HEK293 (cell line): ENCODE data around the gene NFIB.
A peak's percentile ranks its signal among the peaks of the same experiment; 100 is the strongest.

Experiments
- CTCF ChIA-PET: fragments of 350-600 bp; formaldehyde crosslinking; extraction: SDS; loops from one replicate; lab custom pipeline; 2021; ENCODE audit warnings: antibody characterized with exemption; lab: Yijun Ruan, JAX
- POLR2A ChIA-PET: fragments of 300-600 bp; formaldehyde crosslinking; extraction: SDS; loops from one replicate; lab custom pipeline; 2020; ENCODE audit warnings: antibody characterized with exemption, inconsistent platforms; lab: Yijun Ruan, JAX
- H3K27ac ChIP-seq: fragments of 200-500 bp; sonication (Bioruptor generic); 2 replicates; pipeline ENCODE4 v1.5.1; 2014; ENCODE audit warnings: low read depth, low read length, control low read depth, inconsistent platforms; ENCODE audit errors: extremely low read depth
- H3K36me3 ChIP-seq, 2 experiments: fragments of 200-500 bp in 1 of 2; sonication (Bioruptor generic) in 1 of 2; 1 replicate in 1 of 2; 2 replicates in 1 of 2; pipeline ENCODE4 v1.5.1; 2014 to 2017; ENCODE audit warnings: inconsistent platforms in 2 of 2, low read length in 2 of 2; ENCODE audit not compliant: control insufficient read depth in 2 of 2, insufficient read depth in 1 of 2
- H3K4me1 ChIP-seq: fragments of 200-500 bp; sonication (Bioruptor generic); 2 replicates; pipeline ENCODE4 v1.5.1; 2014; ENCODE audit warnings: mild to moderate bottlenecking, low read length, inconsistent platforms; ENCODE audit not compliant: control insufficient read depth, insufficient read depth
- H3K4me3 ChIP-seq: 2 replicates; pipeline ENCODE4 v1.5.1; 2011; ENCODE audit warnings: low read depth, mild to moderate bottlenecking, control low read depth, low read length, moderate library complexity
- H3K9me3 ChIP-seq: fragments of 200-500 bp; sonication (Bioruptor generic); 2 replicates; pipeline ENCODE4 v1.5.1; 2014; ENCODE audit warnings: low read depth, low read length, inconsistent platforms; ENCODE audit not compliant: control insufficient read depth, insufficient read depth
- BCL11A ChIP-seq: fragments of 450-650 bp; formaldehyde crosslinking; IDR thresholded peaks from 2 replicates; pipeline ENCODE4 v1.5.1; 2016; ENCODE audit warnings: low read depth, missing biosample characterization, missing genetic modification characterization
- IKZF3 ChIP-seq: fragments of 450-650 bp; IDR thresholded peaks from 2 replicates; pipeline ENCODE4 v1.5.0; 2018; ENCODE audit warnings: missing biosample characterization, mild to moderate bottlenecking, missing genetic modification characterization, moderate library complexity
- SCRT1 ChIP-seq: fragments of 450-650 bp; formaldehyde crosslinking; IDR thresholded peaks from 2 replicates; pipeline ENCODE4 v1.5.1; 2016; ENCODE audit warnings: missing biosample characterization, missing genetic modification characterization, borderline replicate concordance
- SP7 ChIP-seq: fragments of 450-650 bp; formaldehyde crosslinking; IDR thresholded peaks from 2 replicates; pipeline ENCODE4 v1.5.1; 2016; ENCODE audit warnings: missing biosample characterization, missing genetic modification characterization
- ZFHX2 ChIP-seq: fragments of 450-650 bp; formaldehyde crosslinking; conservative IDR thresholded peaks from 2 replicates; pipeline ENCODE4 v1.5.1; 2016; ENCODE audit warnings: missing biosample characterization, missing genetic modification characterization
- ZFP3 ChIP-seq: fragments of 450-650 bp; formaldehyde crosslinking; IDR thresholded peaks from 2 replicates; pipeline ENCODE4 v1.5.1; 2016; ENCODE audit warnings: low read depth, missing biosample characterization, missing genetic modification characterization
- ZNF10 ChIP-seq: fragments of 450-650 bp; formaldehyde crosslinking; IDR thresholded peaks from 2 replicates; pipeline ENCODE4 v1.5.1; 2017; ENCODE audit warnings: missing biosample characterization, missing genetic modification characterization
- ZNF133 ChIP-seq: fragments of 450-650 bp; formaldehyde crosslinking; IDR thresholded peaks from 2 replicates; pipeline ENCODE4 v1.5.1; 2016; ENCODE audit warnings: missing biosample characterization, missing genetic modification characterization
- ZNF169 ChIP-seq: fragments of 450-650 bp; formaldehyde crosslinking; IDR thresholded peaks from 2 replicates; pipeline ENCODE4 v1.5.1; 2016; ENCODE audit warnings: missing biosample characterization, missing genetic modification characterization
- ZNF214 ChIP-seq: fragments of 450-650 bp; formaldehyde crosslinking; IDR thresholded peaks from 2 replicates; pipeline ENCODE4 v1.5.1; 2017; ENCODE audit warnings: missing biosample characterization, mild to moderate bottlenecking, missing genetic modification characterization, borderline replicate concordance
- ZNF521 ChIP-seq: fragments of 450-650 bp; formaldehyde crosslinking; IDR thresholded peaks from 2 replicates; pipeline ENCODE4 v1.5.1; 2017; ENCODE audit warnings: missing biosample characterization, mild to moderate bottlenecking, missing genetic modification characterization
- ZNF529 ChIP-seq: fragments of 450-650 bp; formaldehyde crosslinking; IDR thresholded peaks from 2 replicates; pipeline ENCODE4 v1.5.1; 2017; ENCODE audit warnings: missing genetic modification characterization, missing biosample characterization; ENCODE audit not compliant: insufficient replicate concordance
- ZNF530 ChIP-seq: fragments of 450-650 bp; formaldehyde crosslinking; IDR thresholded peaks from 2 replicates; pipeline ENCODE4 v1.5.1; 2016; ENCODE audit warnings: low read depth, missing biosample characterization, missing genetic modification characterization
- ZNF544 ChIP-seq: fragments of 450-650 bp; formaldehyde crosslinking; IDR thresholded peaks from 2 replicates; pipeline ENCODE4 v1.5.0; 2017; ENCODE audit warnings: missing biosample characterization, missing genetic modification characterization
- ZNF555 ChIP-seq: fragments of 450-650 bp; formaldehyde crosslinking; conservative IDR thresholded peaks from 2 replicates; pipeline ENCODE4 v1.5.1; 2017; ENCODE audit warnings: missing biosample characterization, mild to moderate bottlenecking, missing genetic modification characterization, inconsistent platforms
- ZNF629 ChIP-seq: fragments of 450-650 bp; formaldehyde crosslinking; IDR thresholded peaks from 2 replicates; pipeline ENCODE4 v1.5.1; 2017; ENCODE audit warnings: missing biosample characterization, missing genetic modification characterization
- ZNF792 ChIP-seq: fragments of 450-650 bp; formaldehyde crosslinking; IDR thresholded peaks from 2 replicates; pipeline ENCODE4 v1.5.1; 2016; ENCODE audit warnings: missing biosample characterization, missing genetic modification characterization
- ZSCAN30 ChIP-seq: fragments of 450-650 bp; IDR thresholded peaks from 2 replicates; pipeline ENCODE4 v1.5.1; 2018; ENCODE audit warnings: missing biosample characterization, mild to moderate bottlenecking, missing genetic modification characterization, moderate library complexity
- TF ChIP-seq, protein P1 (sequence below): fragments of 450-650 bp; formaldehyde crosslinking; IDR thresholded peaks from 2 replicates; pipeline ENCODE4 v1.5.1; 2016; ENCODE audit warnings: missing biosample characterization, missing genetic modification characterization
- TF ChIP-seq, protein P2 (sequence below): fragments of 450-650 bp; formaldehyde crosslinking; conservative IDR thresholded peaks from 2 replicates; pipeline ENCODE4 v1.5.1; 2016; ENCODE audit warnings: low read depth, missing biosample characterization, missing genetic modification characterization
- TF ChIP-seq, protein P3 (sequence below): fragments of 450-650 bp; formaldehyde crosslinking; IDR thresholded peaks from 2 replicates; pipeline ENCODE4 v1.5.1; 2016; ENCODE audit warnings: missing biosample characterization, missing genetic modification characterization
- TF ChIP-seq, protein P4 (sequence below): fragments of 450-650 bp; formaldehyde crosslinking; IDR thresholded peaks from 2 replicates; pipeline ENCODE4 v1.5.1; 2016; ENCODE audit warnings: missing biosample characterization, missing genetic modification characterization
- TF ChIP-seq, protein P5 (sequence below): fragments of 450-650 bp; formaldehyde crosslinking; IDR thresholded peaks from 2 replicates; pipeline ENCODE4 v1.5.1; 2017; ENCODE audit warnings: missing biosample characterization, missing genetic modification characterization
- TF ChIP-seq, protein P6 (sequence below): fragments of 450-650 bp; formaldehyde crosslinking; IDR thresholded peaks from 2 replicates; pipeline ENCODE4 v1.5.1; 2016; ENCODE audit warnings: missing biosample characterization, missing genetic modification characterization

The NFIB gene

DNA sequence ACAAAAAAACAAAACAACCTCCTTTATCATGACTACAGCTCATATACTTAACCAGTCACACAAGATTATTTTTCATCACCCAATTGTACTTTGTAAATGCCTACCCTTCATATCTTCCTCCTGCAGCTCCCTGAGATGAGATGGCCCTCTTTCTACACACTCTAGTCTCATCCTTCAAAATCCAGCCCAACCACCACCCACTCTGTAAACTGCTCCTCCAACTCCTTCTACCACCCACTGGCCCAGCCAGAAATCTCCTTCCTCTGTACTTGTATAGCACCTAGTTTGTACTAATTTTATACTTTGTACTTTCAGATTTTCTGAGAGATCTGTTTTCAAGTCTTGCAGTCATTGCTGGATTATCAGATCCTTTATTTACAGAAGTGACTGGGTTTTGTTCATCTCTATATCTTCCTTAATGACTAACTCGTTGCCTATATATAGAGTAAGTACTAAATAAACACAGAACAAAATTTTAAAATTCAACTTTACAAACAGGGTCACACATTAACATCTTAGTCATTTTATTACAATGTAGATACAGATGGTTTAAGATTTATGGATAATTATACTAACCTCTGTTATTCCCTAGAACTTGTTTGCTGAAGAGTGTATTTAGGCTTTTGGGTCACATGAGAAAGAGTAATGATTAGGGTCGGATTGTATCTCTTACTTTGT, 155.7 kb downstream of the NFIB start:
- POLR2A ChIA-PET, result no interaction called here
- no peak overlapping the region for H3K27ac ChIP-seq
- H3K36me3 ChIP-seq, result no peaks in the 10 kb centered on the region; a peak in 1 of 3 replicates
- H3K4me3 ChIP-seq, result no peak overlapping the region
- no peaks in the 10 kb centered on the region for H3K9me3 ChIP-seq
- peaks cover 10% of the 10 kb centered on the region for H3K4me1 ChIP-seq
- CTCF ChIA-PET, result no interaction called here
- TF ChIP-seq IKZF3 (tag by site-specific recombination) (no peak), ZNF792 (no peak), ZNF544 (tag by site-specific recombination) (no peak), ZNF521 (no peak), ZFHX2 (tag by site-specific recombination) (peak; percentile 79), ZSCAN30 (tag by site-specific recombination) (no peak), ZNF555 (tag by site-specific recombination) (no peak), ZNF133 (tag by site-specific recombination) (no peak), BCL11A (tag by site-specific recombination) (no peak), ZNF629 (tag by site-specific recombination) (no peak), ZNF529 (tag by site-specific recombination) (no peak), ZNF169 (tag by site-specific recombination) (no peak), SCRT1 (tag by site-specific recombination) (no peak), ZNF10 (tag by site-specific recombination) (no peak), ZNF214 (no peak), ZFP3 (tag by site-specific recombination) (no peak), SP7 (no peak), ZNF530 (tag by site-specific recombination) (no peak)
- TF ChIP-seq, protein P1, sequence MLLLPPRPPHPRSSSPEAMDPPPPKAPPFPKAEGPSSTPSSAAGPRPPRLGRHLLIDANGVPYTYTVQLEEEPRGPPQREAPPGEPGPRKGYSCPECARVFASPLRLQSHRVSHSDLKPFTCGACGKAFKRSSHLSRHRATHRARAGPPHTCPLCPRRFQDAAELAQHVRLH (tag by site-specific recombination), result 0 out of 2 replicates have a peak, but pooled peaks have one; percentile 17
- TF ChIP-seq, protein P2, sequence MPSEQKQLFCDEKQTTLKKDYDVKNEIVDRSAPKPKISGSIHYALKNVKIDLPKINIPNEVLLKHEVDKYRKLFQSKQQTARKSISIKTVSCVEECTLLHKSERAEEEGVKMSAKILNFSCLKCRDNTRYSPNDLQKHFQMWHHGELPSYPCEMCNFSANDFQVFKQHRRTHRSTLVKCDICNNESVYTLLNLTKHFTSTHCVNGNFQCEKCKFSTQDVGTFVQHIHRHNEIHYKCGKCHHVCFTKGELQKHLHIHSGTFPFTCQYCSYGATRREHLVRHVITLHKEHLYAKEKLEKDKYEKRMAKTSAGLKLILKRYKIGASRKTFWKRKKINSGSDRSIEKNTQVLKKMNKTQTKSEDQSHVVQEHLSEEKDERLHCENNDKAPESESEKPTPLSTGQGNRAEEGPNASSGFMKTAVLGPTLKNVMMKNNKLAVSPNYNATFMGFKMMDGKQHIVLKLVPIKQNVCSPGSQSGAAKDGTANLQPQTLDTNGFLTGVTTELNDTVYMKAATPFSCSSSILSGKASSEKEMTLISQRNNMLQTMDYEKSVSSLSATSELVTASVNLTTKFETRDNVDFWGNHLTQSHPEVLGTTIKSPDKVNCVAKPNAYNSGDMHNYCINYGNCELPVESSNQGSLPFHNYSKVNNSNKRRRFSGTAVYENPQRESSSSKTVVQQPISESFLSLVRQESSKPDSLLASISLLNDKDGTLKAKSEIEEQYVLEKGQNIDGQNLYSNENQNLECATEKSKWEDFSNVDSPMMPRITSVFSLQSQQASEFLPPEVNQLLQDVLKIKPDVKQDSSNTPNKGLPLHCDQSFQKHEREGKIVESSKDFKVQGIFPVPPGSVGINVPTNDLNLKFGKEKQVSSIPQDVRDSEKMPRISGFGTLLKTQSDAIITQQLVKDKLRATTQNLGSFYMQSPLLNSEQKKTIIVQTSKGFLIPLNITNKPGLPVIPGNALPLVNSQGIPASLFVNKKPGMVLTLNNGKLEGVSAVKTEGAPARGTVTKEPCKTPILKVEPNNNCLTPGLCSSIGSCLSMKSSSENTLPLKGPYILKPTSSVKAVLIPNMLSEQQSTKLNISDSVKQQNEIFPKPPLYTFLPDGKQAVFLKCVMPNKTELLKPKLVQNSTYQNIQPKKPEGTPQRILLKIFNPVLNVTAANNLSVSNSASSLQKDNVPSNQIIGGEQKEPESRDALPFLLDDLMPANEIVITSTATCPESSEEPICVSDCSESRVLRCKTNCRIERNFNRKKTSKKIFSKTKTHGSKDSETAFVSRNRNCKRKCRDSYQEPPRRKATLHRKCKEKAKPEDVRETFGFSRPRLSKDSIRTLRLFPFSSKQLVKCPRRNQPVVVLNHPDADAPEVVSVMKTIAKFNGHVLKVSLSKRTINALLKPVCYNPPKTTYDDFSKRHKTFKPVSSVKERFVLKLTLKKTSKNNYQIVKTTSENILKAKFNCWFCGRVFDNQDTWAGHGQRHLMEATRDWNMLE, result no peak
- TF ChIP-seq, protein P3, sequence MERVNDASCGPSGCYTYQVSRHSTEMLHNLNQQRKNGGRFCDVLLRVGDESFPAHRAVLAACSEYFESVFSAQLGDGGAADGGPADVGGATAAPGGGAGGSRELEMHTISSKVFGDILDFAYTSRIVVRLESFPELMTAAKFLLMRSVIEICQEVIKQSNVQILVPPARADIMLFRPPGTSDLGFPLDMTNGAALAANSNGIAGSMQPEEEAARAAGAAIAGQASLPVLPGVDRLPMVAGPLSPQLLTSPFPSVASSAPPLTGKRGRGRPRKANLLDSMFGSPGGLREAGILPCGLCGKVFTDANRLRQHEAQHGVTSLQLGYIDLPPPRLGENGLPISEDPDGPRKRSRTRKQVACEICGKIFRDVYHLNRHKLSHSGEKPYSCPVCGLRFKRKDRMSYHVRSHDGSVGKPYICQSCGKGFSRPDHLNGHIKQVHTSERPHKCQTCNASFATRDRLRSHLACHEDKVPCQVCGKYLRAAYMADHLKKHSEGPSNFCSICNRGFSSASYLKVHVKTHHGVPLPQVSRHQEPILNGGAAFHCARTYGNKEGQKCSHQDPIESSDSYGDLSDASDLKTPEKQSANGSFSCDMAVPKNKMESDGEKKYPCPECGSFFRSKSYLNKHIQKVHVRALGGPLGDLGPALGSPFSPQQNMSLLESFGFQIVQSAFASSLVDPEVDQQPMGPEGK (tag by site-specific recombination), result no peak
- TF ChIP-seq, protein P4, sequence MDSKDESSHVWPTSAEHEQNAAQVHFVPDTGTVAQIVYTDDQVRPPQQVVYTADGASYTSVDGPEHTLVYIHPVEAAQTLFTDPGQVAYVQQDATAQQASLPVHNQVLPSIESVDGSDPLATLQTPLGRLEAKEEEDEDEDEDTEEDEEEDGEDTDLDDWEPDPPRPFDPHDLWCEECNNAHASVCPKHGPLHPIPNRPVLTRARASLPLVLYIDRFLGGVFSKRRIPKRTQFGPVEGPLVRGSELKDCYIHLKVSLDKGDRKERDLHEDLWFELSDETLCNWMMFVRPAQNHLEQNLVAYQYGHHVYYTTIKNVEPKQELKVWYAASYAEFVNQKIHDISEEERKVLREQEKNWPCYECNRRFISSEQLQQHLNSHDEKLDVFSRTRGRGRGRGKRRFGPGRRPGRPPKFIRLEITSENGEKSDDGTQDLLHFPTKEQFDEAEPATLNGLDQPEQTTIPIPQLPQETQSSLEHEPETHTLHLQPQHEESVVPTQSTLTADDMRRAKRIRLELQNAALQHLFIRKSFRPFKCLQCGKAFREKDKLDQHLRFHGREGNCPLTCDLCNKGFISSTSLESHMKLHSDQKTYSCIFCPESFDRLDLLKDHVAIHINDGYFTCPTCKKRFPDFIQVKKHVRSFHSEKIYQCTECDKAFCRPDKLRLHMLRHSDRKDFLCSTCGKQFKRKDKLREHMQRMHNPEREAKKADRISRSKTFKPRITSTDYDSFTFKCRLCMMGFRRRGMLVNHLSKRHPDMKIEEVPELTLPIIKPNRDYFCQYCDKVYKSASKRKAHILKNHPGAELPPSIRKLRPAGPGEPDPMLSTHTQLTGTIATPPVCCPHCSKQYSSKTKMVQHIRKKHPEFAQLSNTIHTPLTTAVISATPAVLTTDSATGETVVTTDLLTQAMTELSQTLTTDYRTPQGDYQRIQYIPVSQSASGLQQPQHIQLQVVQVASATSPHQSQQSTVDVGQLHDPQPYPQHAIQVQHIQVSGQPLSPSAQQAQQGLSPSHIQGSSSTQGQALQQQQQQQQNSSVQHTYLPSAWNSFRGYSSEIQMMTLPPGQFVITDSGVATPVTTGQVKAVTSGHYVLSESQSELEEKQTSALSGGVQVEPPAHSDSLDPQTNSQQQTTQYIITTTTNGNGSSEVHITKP (tag by site-specific recombination), result no peak
- TF ChIP-seq, protein P5, sequence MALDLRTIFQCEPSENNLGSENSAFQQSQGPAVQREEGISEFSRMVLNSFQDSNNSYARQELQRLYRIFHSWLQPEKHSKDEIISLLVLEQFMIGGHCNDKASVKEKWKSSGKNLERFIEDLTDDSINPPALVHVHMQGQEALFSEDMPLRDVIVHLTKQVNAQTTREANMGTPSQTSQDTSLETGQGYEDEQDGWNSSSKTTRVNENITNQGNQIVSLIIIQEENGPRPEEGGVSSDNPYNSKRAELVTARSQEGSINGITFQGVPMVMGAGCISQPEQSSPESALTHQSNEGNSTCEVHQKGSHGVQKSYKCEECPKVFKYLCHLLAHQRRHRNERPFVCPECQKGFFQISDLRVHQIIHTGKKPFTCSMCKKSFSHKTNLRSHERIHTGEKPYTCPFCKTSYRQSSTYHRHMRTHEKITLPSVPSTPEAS, result no peak
- TF ChIP-seq, protein P6, sequence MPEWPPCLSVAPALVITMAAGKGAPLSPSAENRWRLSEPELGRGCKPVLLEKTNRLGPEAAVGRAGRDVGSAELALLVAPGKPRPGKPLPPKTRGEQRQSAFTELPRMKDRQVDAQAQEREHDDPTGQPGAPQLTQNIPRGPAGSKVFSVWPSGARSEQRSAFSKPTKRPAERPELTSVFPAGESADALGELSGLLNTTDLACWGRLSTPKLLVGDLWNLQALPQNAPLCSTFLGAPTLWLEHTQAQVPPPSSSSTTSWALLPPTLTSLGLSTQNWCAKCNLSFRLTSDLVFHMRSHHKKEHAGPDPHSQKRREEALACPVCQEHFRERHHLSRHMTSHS (tag by site-specific recombination), result no peak
